ENCODE measurements around the gene TSC22D2. TPM values are rescaled to one million over a fixed set of nuclear protein-coding genes. Genes with fewer than 3 reads are reported as not detected.

TSC22D2 gene
- total and polyA plus RNA-seq, 2 experiments from 2014 or later = 34.9 to 38.8 TPM

- Histone ChIP-seq H3K4me2 (no peak overlapping the region), H3K27me3 (no peaks in the 10 kb centered on the region), H3K79me2 (no peaks in the 10 kb centered on the region), H3K4me1 (ENCODE audit: insufficient read depth) (no peaks in the 10 kb centered on the region), H3K9me2 (replicated peaks; ENCODE audit: insufficient read depth) (no peaks in the 10 kb centered on the region), H3K27ac (no peak overlapping the region), H2AFZ (no peak overlapping the region), H4K20me1 (ENCODE audit: insufficient read depth, poor library complexity, severe bottlenecking) (no peaks in the 10 kb centered on the region), H3K9me3 (ENCODE audit: low read depth) (no peaks in the 10 kb centered on the region), H3K36me3 (replicated peaks; ENCODE audit: insufficient read depth, low read depth) (no peaks in the 10 kb centered on the region), H3K4me3 (no peak overlapping the region)
- WGBS (ENCODE audit: low lambda C conversion rate, missing lambda C conversion rate) = 84% methylated on average over 3 of the region's 3 CpGs
- no peak for DNase-seq (ENCODE audit: low spot score)
- TF ChIP-seq CTCF (IDR thresholded peaks at IDR 0.05; ENCODE audit: poor library complexity) = no peak
- TF ChIP-seq EZH2phosphoT487 (IDR thresholded peaks at IDR 0.05; ENCODE audit: low read depth, severe bottlenecking, unreplicated experiment) = no peak
- no peak for TF ChIP-seq EZH2 (IDR thresholded peaks at IDR 0.05; ENCODE audit: borderline replicate concordance)
These were observed 96.4 kb downstream of the TSC22D2 start for GRCh38 chr3:150504483-150504882.

- no peak for DNase-seq (ENCODE audit: low spot score)
- no peaks in the 10 kb centered on the region for H3K79me2 ChIP-seq
- TF ChIP-seq EZH2phosphoT487 (IDR thresholded peaks at IDR 0.05; ENCODE audit: low read depth, severe bottlenecking, unreplicated experiment) (no peak), EZH2 (IDR thresholded peaks at IDR 0.05; ENCODE audit: borderline replicate concordance) (no peak), CTCF (IDR thresholded peaks at IDR 0.05; ENCODE audit: poor library complexity) (no peak)
- no peaks in the 10 kb centered on the region for H3K9me2 ChIP-seq (replicated peaks; ENCODE audit: insufficient read depth)
- H2AFZ ChIP-seq = no peak overlapping the region
- H3K27me3 ChIP-seq = no peaks in the 10 kb centered on the region
- no peaks in the 10 kb centered on the region for H3K9me3 ChIP-seq (ENCODE audit: low read depth)
- no peaks in the 10 kb centered on the region for H4K20me1 ChIP-seq (ENCODE audit: insufficient read depth, poor library complexity, severe bottlenecking)
- H3K36me3 ChIP-seq (replicated peaks; ENCODE audit: insufficient read depth, low read depth) = no peaks in the 10 kb centered on the region
- no peak overlapping the region for H3K4me2 ChIP-seq
- H3K4me1 ChIP-seq (ENCODE audit: insufficient read depth) = no peaks in the 10 kb centered on the region
- H3K4me3 ChIP-seq = no peak overlapping the region
- H3K27ac ChIP-seq = no peak overlapping the region
These were observed 100.3 kb downstream of the TSC22D2 start for GRCh38 chr3:150508401-150508800.

- Histone ChIP-seq H4K20me1 (ENCODE audit: insufficient read depth, poor library complexity, severe bottlenecking) (no peaks in the 10 kb centered on the region), H3K9me3 (ENCODE audit: low read depth) (no peaks in the 10 kb centered on the region), H3K36me3 (replicated peaks; ENCODE audit: insufficient read depth, low read depth) (no peaks in the 10 kb centered on the region), H2AFZ (no peak overlapping the region), H3K4me3 (no peak overlapping the region), H3K27me3 (no peaks in the 10 kb centered on the region), H3K4me1 (ENCODE audit: insufficient read depth) (no peaks in the 10 kb centered on the region), H3K79me2 (no peaks in the 10 kb centered on the region), H3K27ac (no peak overlapping the region), H3K4me2 (no peak overlapping the region), H3K9me2 (replicated peaks; ENCODE audit: insufficient read depth) (no peaks in the 10 kb centered on the region)
- no peak for TF ChIP-seq CTCF (IDR thresholded peaks at IDR 0.05; ENCODE audit: poor library complexity)
- no peak for TF ChIP-seq EZH2phosphoT487 (IDR thresholded peaks at IDR 0.05; ENCODE audit: low read depth, severe bottlenecking, unreplicated experiment)
- TF ChIP-seq EZH2 (IDR thresholded peaks at IDR 0.05; ENCODE audit: borderline replicate concordance) = no peak
- WGBS (ENCODE audit: low lambda C conversion rate, missing lambda C conversion rate) = 96% methylated on average over 2 of the region's 2 CpGs
- DNase-seq (ENCODE audit: low spot score) = no peak
These were observed 101.7 kb downstream of the TSC22D2 start for GRCh38 chr3:150509780-150510179.
